Spinal cord (tissue), 10 donors: ENCODE results near the gene NEURL1. TPM values are rescaled to one million over a fixed set of nuclear protein-coding genes. Genes with fewer than 3 reads are reported as not detected.

ENCODE experiments used
- DNase-seq, 6 donors: peaks; one replicate each; pipeline versions ENCODE4 v3.0.0 to v3.0.0-alpha.2; 2013 to 2015; ENCODE audit warnings: low spot score in 6 of 6, low read depth in 4 of 6
- H3K27ac ChIP-seq: one replicate; pipeline ENCODE4 v1.5.1; 2013; ENCODE audit warnings: low read depth, low read length, control low read depth
- H3K27me3 ChIP-seq: one replicate; pipeline ENCODE4 v1.6.1; 2013; ENCODE audit warnings: low read length; ENCODE audit not compliant: control insufficient read depth, insufficient read depth
- H3K36me3 ChIP-seq: one replicate; pipeline ENCODE4 v1.6.1; 2013; ENCODE audit warnings: low read length; ENCODE audit not compliant: control insufficient read depth, insufficient read depth
- H3K4me1 ChIP-seq: one replicate; pipeline ENCODE4 v1.6.1; 2013; ENCODE audit warnings: low read length; ENCODE audit not compliant: control insufficient read depth, insufficient read depth
- H3K4me3 ChIP-seq: one replicate; pipeline ENCODE4 v1.5.1; 2013; ENCODE audit warnings: low read depth, low read length, control low read depth
- H3K9me3 ChIP-seq: one replicate; pipeline ENCODE4 v1.6.1; 2013; ENCODE audit warnings: low read length; ENCODE audit not compliant: control insufficient read depth, insufficient read depth
- WGBS: methylation state at CpG from one replicate; pipeline ENCODE4 v1.1.5; 2013; ENCODE audit warnings: missing lambda C conversion rate; ENCODE audit not compliant: insufficient coverage; 5-methylcytosine and 5-hydroxymethylcytosine counted together
- long read RNA-seq, 4 donors: transcript quantifications; one replicate each; lab custom pipeline, GENCODE V29; 2026
- polyA plus RNA-seq, 2 donors: library from polyadenylated mRNA; unstranded; fragments of 120-200 nt; gene quantifications; one replicate each; pipeline ENCODE4 v1.2.1, GENCODE V29; 2013; ENCODE audit not compliant: insufficient read length in 2 of 2
- total RNA-seq, 2 donors: library from RNA; depleted of rRNA in 1 of 2; stranded (reverse); fragments of 120-200 nt in 1 of 2; fragments of >200 nt in 1 of 2; gene quantifications; one replicate each; pipeline versions ENCODE4 v1.2.3 to v1.2.4, GENCODE V29; 2013 to 2014
- donor health status: healthy.

NEURL1 gene
- total RNA-seq (10 to 100 TPM in 1 of 2 donors, 1 to 10 TPM in 1; 7.3 to 10.9 TPM), polyA plus RNA-seq (10 to 100 TPM; 25.5 to 34.8 TPM)
- long read RNA-seq, donor 1, full-length matches to known transcripts = 5 of 5 reads
- long read RNA-seq, donor 1, partial matches to known transcripts = 0 of 5 reads
- long read RNA-seq, donor 1, other reads (novel, unspliced or antisense) = 0 of 5 reads
- long read RNA-seq, donor 2 = 0 reads
- long read RNA-seq, donor 3, full-length matches to known transcripts = 2 of 2 reads
- long read RNA-seq, donor 3, partial matches to known transcripts = 0 of 2 reads
- long read RNA-seq, donor 3, other reads (novel, unspliced or antisense) = 0 of 2 reads
- long read RNA-seq, donor 4 = 0 reads

- Histone ChIP-seq H3K9me3 (no peaks in the 10 kb centered on the region), H3K4me1 (peaks cover 27% of the 10 kb centered on the region), H3K36me3 (no peaks in the 10 kb centered on the region), H3K27me3 (peaks cover 17% of the 10 kb centered on the region), H3K4me3 (peak within 1 kb of the TSS; percentile 57), H3K27ac (peak within 1 kb of the TSS; percentile 61)
- 1% methylated on average over 65 of the region's 65 CpGs for WGBS
- peak in 4 of 6 donors; percentile 66 to 95 (median 80) for DNase-seq
Measured at GRCh38 chr10:103493362-103493915, at the start of gene NEURL1. TSS of gene NEURL1 (plus strand) at chr10:103493705. CDS start at chr10:103494388, 683 bp downstream.

- DNase-seq = no peak
- H3K36me3 ChIP-seq = peaks cover 87% of the 10 kb centered on the region
- H3K27ac ChIP-seq = no peak overlapping the region
- H3K4me3 ChIP-seq = no peak overlapping the region
- WGBS = 95% methylated on average over 10 of the region's 10 CpGs
- H3K27me3 ChIP-seq = no peaks in the 10 kb centered on the region
- no peaks in the 10 kb centered on the region for H3K4me1 ChIP-seq
- no peaks in the 10 kb centered on the region for H3K9me3 ChIP-seq
Measured at GRCh38 chr10:103444478-103444877, 49.0 kb upstream of the NEURL1 start.

- no peak overlapping the region for H3K4me3 ChIP-seq
- WGBS = 85% methylated on average over 7 of the region's 9 CpGs
- DNase-seq = no peak
- H3K9me3 ChIP-seq = no peaks in the 10 kb centered on the region
- peaks cover 7% of the 10 kb centered on the region for H3K4me1 ChIP-seq
- peaks cover 84% of the 10 kb centered on the region for H3K36me3 ChIP-seq
- H3K27me3 ChIP-seq = no peaks in the 10 kb centered on the region
- no peak overlapping the region for H3K27ac ChIP-seq
Measured at GRCh38 chr10:103445366-103445765, 48.1 kb upstream of the NEURL1 start.

- H3K27me3 ChIP-seq = no peaks in the 10 kb centered on the region
- peaks cover 9% of the 10 kb centered on the region for H3K4me1 ChIP-seq
- H3K9me3 ChIP-seq = no peaks in the 10 kb centered on the region
- no peak for DNase-seq
- 89% methylated on average over 9 of the region's 12 CpGs for WGBS
- peaks cover 78% of the 10 kb centered on the region for H3K36me3 ChIP-seq
- no peak overlapping the region for H3K4me3 ChIP-seq
- H3K27ac ChIP-seq = no peak overlapping the region
Measured at GRCh38 chr10:103445767-103446567, 47.5 kb upstream of the NEURL1 start.

GRCh38 chr10:103447187-103447586, 46.3 kb upstream of the NEURL1 start:
- no peak overlapping the region for H3K27ac ChIP-seq
- peaks cover 21% of the 10 kb centered on the region for H3K4me1 ChIP-seq
- H3K27me3 ChIP-seq = peaks cover 2% of the 10 kb centered on the region
- H3K36me3 ChIP-seq = peaks cover 75% of the 10 kb centered on the region
- WGBS = 94% methylated on average over 23 of the region's 23 CpGs
- H3K4me3 ChIP-seq = no peak overlapping the region
- DNase-seq = no peak
- no peaks in the 10 kb centered on the region for H3K9me3 ChIP-seq

GRCh38 chr10:103448746-103449145, 44.8 kb upstream of the NEURL1 start:
- Histone ChIP-seq H3K36me3 (peaks cover 59% of the 10 kb centered on the region), H3K27ac (no peak overlapping the region), H3K4me1 (peaks cover 27% of the 10 kb centered on the region), H3K4me3 (no peak overlapping the region), H3K27me3 (peaks cover 2% of the 10 kb centered on the region), H3K9me3 (no peaks in the 10 kb centered on the region)
- DNase-seq = no peak
- 67% methylated on average over 1 of the region's 1 CpG for WGBS

- H3K4me1 ChIP-seq = peaks cover 27% of the 10 kb centered on the region
- WGBS = 88% methylated on average over 34 of the region's 34 CpGs
- peaks cover 2% of the 10 kb centered on the region for H3K27me3 ChIP-seq
- peaks cover 52% of the 10 kb centered on the region for H3K36me3 ChIP-seq
- no peak overlapping the region for H3K27ac ChIP-seq
- DNase-seq = no peak
- no peaks in the 10 kb centered on the region for H3K9me3 ChIP-seq
- no peak overlapping the region for H3K4me3 ChIP-seq
Measured at GRCh38 chr10:103449208-103450144, 44.0 kb upstream of the NEURL1 start.

- Histone ChIP-seq H3K27ac (no peak overlapping the region), H3K4me1 (peaks cover 27% of the 10 kb centered on the region), H3K9me3 (no peaks in the 10 kb centered on the region), H3K36me3 (peaks cover 46% of the 10 kb centered on the region), H3K4me3 (no peak overlapping the region), H3K27me3 (peaks cover 2% of the 10 kb centered on the region)
- WGBS = 84% methylated on average over 11 of the region's 12 CpGs
- DNase-seq = no peak
Measured at GRCh38 chr10:103450201-103450695, 43.3 kb upstream of the NEURL1 start.
